ENCODE measurements around the gene RBM26. TPM values are rescaled to one million over a fixed set of nuclear protein-coding genes. Genes with fewer than 3 reads are reported as not detected.

The RBM26 gene
- total RNA-seq, 6 donors from 2014 or later, result 27.7 to 70.1 (median 32.9) TPM

- no peak overlapping the region for H3K27ac ChIP-seq
- 93 to 94% methylated on average over 4 of the region's 4 CpGs for WGBS, 2 donors
- ATAC-seq (ENCODE audit: low FRiP score in 2 of 2) (no peak), DNase-seq (no peak)
- H3K9me3 ChIP-seq, result no peaks in the 10 kb centered on the region
- H3K27me3 ChIP-seq, result no peaks in the 10 kb centered on the region
- TF ChIP-seq EP300 (IDR thresholded peaks at IDR 0.05) (no peak), POLR2A (IDR thresholded peaks at IDR 0.05) (no peak), CTCF (IDR thresholded peaks at IDR 0.05) (no peak), POLR2AphosphoS5 (IDR thresholded peaks at IDR 0.05) (no peak)
- H3K4me3 ChIP-seq, result no peak overlapping the region
- no peaks in the 10 kb centered on the region for H3K36me3 ChIP-seq
- H3K4me1 ChIP-seq, result peaks cover 0 to 4% (median 0%) of the 10 kb centered on the region in 4 donors
Observed at GRCh38 chr13:79450110-79450509, 44.1 kb upstream of the RBM26 start.

- H3K9me3 ChIP-seq, result no peaks in the 10 kb centered on the region
- 29 to 57% methylated on average over 1 of the region's 1 CpG for WGBS, 2 donors
- H3K27me3 ChIP-seq, result no peaks in the 10 kb centered on the region
- no peak for TF ChIP-seq EP300 (IDR thresholded peaks at IDR 0.05)
- TF ChIP-seq CTCF (IDR thresholded peaks at IDR 0.05), result no peak
- no peak for TF ChIP-seq POLR2A (IDR thresholded peaks at IDR 0.05)
- no peak for TF ChIP-seq POLR2AphosphoS5 (IDR thresholded peaks at IDR 0.05)
- H3K4me1 ChIP-seq, result peaks cover 0 to 4% (median 0%) of the 10 kb centered on the region in 4 donors
- DNase-seq (no peak), ATAC-seq (ENCODE audit: low FRiP score in 2 of 2) (no peak)
- H3K4me3 ChIP-seq, result no peak overlapping the region
- no peaks in the 10 kb centered on the region for H3K36me3 ChIP-seq
- H3K27ac ChIP-seq, result no peak overlapping the region
Observed at GRCh38 chr13:79448413-79448812, 42.4 kb upstream of the RBM26 start.

- Histone ChIP-seq H3K9me3 (no peaks in the 10 kb centered on the region), H3K4me1 (peaks cover 0 to 4% (median 0%) of the 10 kb centered on the region in 4 donors), H3K36me3 (no peaks in the 10 kb centered on the region), H3K27ac (no peak overlapping the region), H3K27me3 (no peaks in the 10 kb centered on the region), H3K4me3 (no peak overlapping the region)
- ATAC-seq (ENCODE audit: low FRiP score in 2 of 2) (no peak), DNase-seq (no peak)
- TF ChIP-seq POLR2A (IDR thresholded peaks at IDR 0.05), result no peak
- no peak for TF ChIP-seq POLR2AphosphoS5 (IDR thresholded peaks at IDR 0.05)
- TF ChIP-seq CTCF (IDR thresholded peaks at IDR 0.05), result no peak
- TF ChIP-seq EP300 (IDR thresholded peaks at IDR 0.05), result no peak
- 77 to 86% methylated on average over 2 of the region's 2 CpGs for WGBS, 2 donors
Observed at GRCh38 chr13:79447741-79448140, 41.7 kb upstream of the RBM26 start.

- no peak for DNase-seq
- ATAC-seq (ENCODE audit: low FRiP score in 2 of 2), result no peak
- Histone ChIP-seq H3K27ac (no peak overlapping the region), H3K9me3 (no peaks in the 10 kb centered on the region), H3K4me3 (no peak overlapping the region), H3K27me3 (no peaks in the 10 kb centered on the region), H3K4me1 (peaks cover 0 to 4% (median 0%) of the 10 kb centered on the region in 4 donors), H3K36me3 (no peaks in the 10 kb centered on the region)
- 87 to 90% methylated on average over 4 of the region's 4 CpGs for WGBS, 2 donors
- no peak for TF ChIP-seq CTCF (IDR thresholded peaks at IDR 0.05)
- TF ChIP-seq POLR2A (IDR thresholded peaks at IDR 0.05), result no peak
- no peak for TF ChIP-seq POLR2AphosphoS5 (IDR thresholded peaks at IDR 0.05)
- no peak for TF ChIP-seq EP300 (IDR thresholded peaks at IDR 0.05)
Observed at GRCh38 chr13:79447141-79447540, 41.1 kb upstream of the RBM26 start.

- TF ChIP-seq POLR2A (IDR thresholded peaks at IDR 0.05) (no peak), POLR2AphosphoS5 (IDR thresholded peaks at IDR 0.05) (no peak), EP300 (IDR thresholded peaks at IDR 0.05) (no peak), CTCF (IDR thresholded peaks at IDR 0.05) (no peak)
- Histone ChIP-seq H3K9me3 (no peaks in the 10 kb centered on the region), H3K27ac (no peak overlapping the region), H3K4me3 (no peak overlapping the region), H3K36me3 (no peaks in the 10 kb centered on the region), H3K27me3 (no peaks in the 10 kb centered on the region), H3K4me1 (peaks cover 0 to 4% (median 0%) of the 10 kb centered on the region in 4 donors)
- ATAC-seq (ENCODE audit: low FRiP score in 2 of 2), result no peak
- 86 to 91% methylated on average over 11 of the region's 11 CpGs for WGBS, 2 donors
- DNase-seq, result no peak
Observed at GRCh38 chr13:79445968-79446645, 40.1 kb upstream of the RBM26 start.
